Thymus (tissue), 11 donors: Measurements from ENCODE around the gene GNS. TPM values are rescaled to one million over a fixed set of nuclear protein-coding genes. Genes with fewer than 3 reads are reported as not detected.

ENCODE experiments used
- DNase-seq, 9 donors: peaks; one replicate each; pipeline ENCODE4 v3.0.0-alpha.2; 2013; ENCODE audit warnings: low spot score in 9 of 9, low read depth in 6 of 9, missing footprints in 1 of 9
- H3K27ac ChIP-seq, 2 donors: one replicate each; pipeline ENCODE4 v1.5.1; 2013; ENCODE audit warnings: control low read depth in 1 of 2, low read depth in 1 of 2, low read length in 1 of 2, mild to moderate bottlenecking in 1 of 2, moderate library complexity in 1 of 2
- H3K27me3 ChIP-seq, 2 donors: one replicate each; pipeline ENCODE4 v1.5.1; 2013; ENCODE audit warnings: low read length in 1 of 2; ENCODE audit not compliant: control insufficient read depth in 2 of 2, insufficient read depth in 1 of 2
- H3K36me3 ChIP-seq, 2 donors: one replicate each; pipeline ENCODE4 v1.5.1; 2013; ENCODE audit warnings: low read length in 1 of 2, mild to moderate bottlenecking in 1 of 2, moderate library complexity in 1 of 2; ENCODE audit not compliant: control insufficient read depth in 2 of 2, insufficient read depth in 2 of 2
- H3K4me1 ChIP-seq, 2 donors: one replicate each; pipeline ENCODE4 v1.5.1; 2013; ENCODE audit warnings: low read length in 2 of 2; ENCODE audit not compliant: control insufficient read depth in 2 of 2, insufficient read depth in 2 of 2
- H3K4me3 ChIP-seq, 2 donors: one replicate each; pipeline ENCODE4 v1.5.1; 2013; ENCODE audit warnings: low read length in 2 of 2, control low read depth in 1 of 2, mild to moderate bottlenecking in 1 of 2
- H3K9me3 ChIP-seq, 2 donors: one replicate each; pipeline ENCODE4 v1.5.1; 2013; ENCODE audit warnings: low read length in 1 of 2, mild to moderate bottlenecking in 1 of 2; ENCODE audit not compliant: control insufficient read depth in 2 of 2, insufficient read depth in 1 of 2
- WGBS: extraction: QIAGEN DNeasy Blood & Tissue Kit; methylation state at CpG from one replicate; pipeline ENCODE4 v1.1.7; 2013; 5-methylcytosine and 5-hydroxymethylcytosine counted together
- polyA plus RNA-seq: library from polyadenylated mRNA; stranded (reverse); fragments of 200-250 nt; gene quantifications from one replicate; pipeline ENCODE4 v1.2.3, GENCODE V29; 2013
- total RNA-seq: library from RNA; stranded (reverse); fragments of 120-200 nt; gene quantifications from one replicate; pipeline ENCODE4 v1.2.4, GENCODE V29; 2013
- donor health status: healthy.

The GNS gene
- total and polyA plus RNA-seq, 2 donors: 21.2 to 27.2 TPM

- Histone ChIP-seq H3K27me3 (no peaks in the 10 kb centered on the region), H3K27ac (peak overlapping the region; percentile 18 to 38), H3K4me1 (peaks cover 57 to 89% of the 10 kb centered on the region in 2 donors), H3K36me3 (no peaks in the 10 kb centered on the region), H3K4me3 (no peak overlapping the region), H3K9me3 (no peaks in the 10 kb centered on the region)
- WGBS: 19% methylated on average over 8 of the region's 8 CpGs
- DNase-seq: peak in 2 of 9 donors; percentile 20 to 53
Measured at GRCh38 chr12:64672925-64673409, 86.2 kb downstream of the GNS start.

- 89% methylated on average over 4 of the region's 4 CpGs for WGBS
- H3K36me3 ChIP-seq: no peaks in the 10 kb centered on the region
- no peaks in the 10 kb centered on the region for H3K27me3 ChIP-seq
- H3K27ac ChIP-seq: no peak overlapping the region
- H3K4me3 ChIP-seq: no peak overlapping the region
- H3K9me3 ChIP-seq: no peaks in the 10 kb centered on the region
- no peak for DNase-seq
- peaks cover 51 to 84% of the 10 kb centered on the region in 2 donors for H3K4me1 ChIP-seq
Measured at GRCh38 chr12:64671681-64672080, 87.5 kb downstream of the GNS start.

GRCh38 chr12:64670919-64671639 lies 88.1 kb downstream of the GNS start:
- Histone ChIP-seq H3K27ac (peak overlapping the region; percentile 10 to 95), H3K4me3 (no peak overlapping the region), H3K4me1 (peaks cover 54 to 87% of the 10 kb centered on the region in 2 donors), H3K27me3 (no peaks in the 10 kb centered on the region), H3K36me3 (no peaks in the 10 kb centered on the region), H3K9me3 (no peaks in the 10 kb centered on the region)
- no peak for DNase-seq
- 86% methylated on average over 8 of the region's 8 CpGs for WGBS

- peak overlapping the region; percentile 44 to 59 for H3K4me3 ChIP-seq
- no peak for DNase-seq
- H3K4me1 ChIP-seq: peaks cover 47 to 77% of the 10 kb centered on the region in 2 donors
- no peaks in the 10 kb centered on the region for H3K36me3 ChIP-seq
- no peaks in the 10 kb centered on the region for H3K27me3 ChIP-seq
- no peaks in the 10 kb centered on the region for H3K9me3 ChIP-seq
- peak overlapping the region; percentile 91 to 95 for H3K27ac ChIP-seq
- 18% methylated on average over 4 of the region's 4 CpGs for WGBS
Measured at GRCh38 chr12:64670019-64670418, 89.2 kb downstream of the GNS start.

GRCh38 chr12:64669270-64669842 lies 89.8 kb downstream of the GNS start:
- H3K9me3 ChIP-seq: no peaks in the 10 kb centered on the region
- peaks cover 42 to 72% of the 10 kb centered on the region in 2 donors for H3K4me1 ChIP-seq
- WGBS: 3% methylated on average over 10 of the region's 10 CpGs
- DNase-seq: peak; percentile 41 to 90 (median 66)
- H3K4me3 ChIP-seq: peak overlapping the region; percentile 44 to 59
- H3K36me3 ChIP-seq: no peaks in the 10 kb centered on the region
- peak overlapping the region; percentile 95 to 99 for H3K27ac ChIP-seq
- no peaks in the 10 kb centered on the region for H3K27me3 ChIP-seq

GRCh38 chr12:64667793-64668192 lies 91.4 kb downstream of the GNS start:
- WGBS: 94% methylated on average over 2 of the region's 2 CpGs
- no peak for DNase-seq
- peaks cover 27 to 57% of the 10 kb centered on the region in 2 donors for H3K4me1 ChIP-seq

GRCh38 chr12:64666054-64666914 lies 92.9 kb downstream of the GNS start:
- no peak for DNase-seq
- Histone ChIP-seq H3K36me3 (no peaks in the 10 kb centered on the region), H3K4me3 (no peak overlapping the region), H3K27ac (peak overlapping the region in 1 of 2 donors; percentile 19), H3K9me3 (no peaks in the 10 kb centered on the region), H3K27me3 (no peaks in the 10 kb centered on the region), H3K4me1 (peaks cover 20 to 44% of the 10 kb centered on the region in 2 donors)
- WGBS: 72% methylated on average over 3 of the region's 3 CpGs

More at GRCh38 chr12:64667793-64668192, 91.4 kb downstream of the GNS start:
- Histone ChIP-seq H3K36me3 (no peaks in the 10 kb centered on the region), H3K27me3 (no peaks in the 10 kb centered on the region), H3K9me3 (no peaks in the 10 kb centered on the region), H3K27ac (peak overlapping the region in 1 of 2 donors; percentile 12), H3K4me3 (no peak overlapping the region)

- H3K4me3 ChIP-seq: no peak overlapping the region
- WGBS: 88% methylated on average over 4 of the region's 4 CpGs
- no peak for DNase-seq
- peaks cover 20 to 36% of the 10 kb centered on the region in 2 donors for H3K4me1 ChIP-seq
- no peaks in the 10 kb centered on the region for H3K27me3 ChIP-seq
- H3K27ac ChIP-seq: no peak overlapping the region
- no peaks in the 10 kb centered on the region for H3K9me3 ChIP-seq
- no peaks in the 10 kb centered on the region for H3K36me3 ChIP-seq
Measured at GRCh38 chr12:64665514-64665913, 93.7 kb downstream of the GNS start.
